B cell (primary cell): ENCODE data around the gene COL5A1.

Experiments
- EZH2 ChIP-seq: IDR thresholded peaks from 2 replicates; pipeline ENCODE4 v1.6.1; 2012; ENCODE audit warnings: borderline replicate concordance, low read depth, mild to moderate bottlenecking, moderate library complexity, low read length; ENCODE audit not compliant: insufficient read depth, poor library complexity, severe bottlenecking
- TF ChIP-seq, protein P1 (sequence below): fragments of 200-600 bp; IDR thresholded peaks from one replicate; pipeline ENCODE4 v1.8.0; 2022; ENCODE audit warnings: antibody characterized with exemption, mild to moderate bottlenecking

DNA sequence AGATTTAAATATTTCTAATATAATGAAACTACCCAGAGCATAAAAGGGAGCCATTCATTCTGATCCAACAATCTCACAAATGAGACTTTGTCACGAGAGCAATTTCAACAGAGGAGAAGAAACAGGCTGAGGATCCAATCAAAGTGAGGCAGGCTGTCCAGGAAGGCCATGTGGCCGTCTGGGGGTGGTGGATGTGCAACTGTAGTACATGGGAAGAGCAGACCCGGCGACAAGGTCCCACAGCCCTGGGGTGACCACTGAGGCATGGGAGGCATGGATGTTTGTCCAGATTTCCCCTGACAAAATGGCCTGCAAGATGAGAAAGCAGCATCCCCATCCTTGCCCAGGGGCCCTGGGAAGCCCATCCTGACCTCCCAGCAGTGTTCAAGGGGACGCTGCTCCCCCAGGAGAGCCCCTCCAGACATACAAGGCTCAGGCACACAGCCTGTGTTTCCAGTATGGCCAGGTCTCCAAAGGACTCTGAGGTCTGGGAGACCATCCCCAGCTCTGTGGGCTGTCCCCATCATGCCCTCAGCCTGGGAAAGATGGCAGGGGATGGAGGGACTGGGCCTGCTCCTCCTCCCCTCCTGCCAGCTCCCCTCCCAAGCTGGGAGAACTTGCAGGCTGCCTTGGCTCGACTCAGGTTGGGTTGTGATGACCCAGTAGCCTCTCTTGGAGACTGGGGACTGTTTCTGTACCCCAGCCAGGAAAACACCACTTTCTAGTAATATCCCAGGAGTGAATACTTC, 211.5 kb downstream of the COL5A1 start:
- TF ChIP-seq, protein P1, sequence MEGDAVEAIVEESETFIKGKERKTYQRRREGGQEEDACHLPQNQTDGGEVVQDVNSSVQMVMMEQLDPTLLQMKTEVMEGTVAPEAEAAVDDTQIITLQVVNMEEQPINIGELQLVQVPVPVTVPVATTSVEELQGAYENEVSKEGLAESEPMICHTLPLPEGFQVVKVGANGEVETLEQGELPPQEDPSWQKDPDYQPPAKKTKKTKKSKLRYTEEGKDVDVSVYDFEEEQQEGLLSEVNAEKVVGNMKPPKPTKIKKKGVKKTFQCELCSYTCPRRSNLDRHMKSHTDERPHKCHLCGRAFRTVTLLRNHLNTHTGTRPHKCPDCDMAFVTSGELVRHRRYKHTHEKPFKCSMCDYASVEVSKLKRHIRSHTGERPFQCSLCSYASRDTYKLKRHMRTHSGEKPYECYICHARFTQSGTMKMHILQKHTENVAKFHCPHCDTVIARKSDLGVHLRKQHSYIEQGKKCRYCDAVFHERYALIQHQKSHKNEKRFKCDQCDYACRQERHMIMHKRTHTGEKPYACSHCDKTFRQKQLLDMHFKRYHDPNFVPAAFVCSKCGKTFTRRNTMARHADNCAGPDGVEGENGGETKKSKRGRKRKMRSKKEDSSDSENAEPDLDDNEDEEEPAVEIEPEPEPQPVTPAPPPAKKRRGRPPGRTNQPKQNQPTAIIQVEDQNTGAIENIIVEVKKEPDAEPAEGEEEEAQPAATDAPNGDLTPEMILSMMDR, result no peak
- TF ChIP-seq EZH2, result no peak
